Tongue (tissue), 2 donors: Measurements from ENCODE around the gene HIVEP3. TPM values are rescaled to one million over a fixed set of nuclear protein-coding genes. Genes with fewer than 3 reads are reported as not detected.

Experiments
- DNase-seq: peaks from one replicate; pipeline ENCODE4 v3.0.0-alpha.2; 2015
- total RNA-seq: library from RNA; depleted of rRNA; stranded (reverse); fragments of >200 nt; gene quantifications from one replicate; pipeline ENCODE4 v1.2.3, GENCODE V29; 2014

Gene HIVEP3
- total RNA-seq, 1 donor from 2014 or later = 2.5 TPM

- DNase-seq = peak; percentile 30
These were observed 26.4 kb downstream of the HIVEP3 start for GRCh38 chr1:41892301-41892781.

GRCh38 chr1:41891199-41891896, 27.4 kb downstream of the HIVEP3 start:
- DNase-seq = peak; percentile 37

GRCh38 chr1:41890825-41891198, 27.9 kb downstream of the HIVEP3 start:
- peak; percentile 11 for DNase-seq

GRCh38 chr1:41889506-41890414, 29.0 kb downstream of the HIVEP3 start:
- DNase-seq = no peak

GRCh38 chr1:41888756-41889155, 30.0 kb downstream of the HIVEP3 start:
- DNase-seq = no peak

- DNase-seq = no peak
These were observed 31.4 kb downstream of the HIVEP3 start for GRCh38 chr1:41887365-41887764.

GRCh38 chr1:41884256-41885230, 34.2 kb downstream of the HIVEP3 start:
- DNase-seq = peak; percentile 67

- DNase-seq = no peak
These were observed 35.2 kb downstream of the HIVEP3 start for GRCh38 chr1:41883507-41883906.

- DNase-seq = no peak
These were observed 36.2 kb downstream of the HIVEP3 start for GRCh38 chr1:41882486-41882885.

GRCh38 chr1:41882068-41882477, 36.6 kb downstream of the HIVEP3 start:
- DNase-seq = peak; percentile 66

GRCh38 chr1:41880950-41881885, 37.5 kb downstream of the HIVEP3 start:
- DNase-seq = no peak

- DNase-seq = no peak
These were observed 38.5 kb downstream of the HIVEP3 start for GRCh38 chr1:41880261-41880660.

GRCh38 chr1:41879617-41880016, 39.1 kb downstream of the HIVEP3 start:
- DNase-seq = no peak

GRCh38 chr1:41878911-41879310, 39.8 kb downstream of the HIVEP3 start:
- DNase-seq = no peak

- DNase-seq = no peak
These were observed 40.2 kb downstream of the HIVEP3 start for GRCh38 chr1:41878495-41878894.

GRCh38 chr1:41876576-41877445, 41.9 kb downstream of the HIVEP3 start:
- DNase-seq = peak; percentile 83

- DNase-seq = peak; percentile 46
These were observed 43.2 kb downstream of the HIVEP3 start for GRCh38 chr1:41875487-41875886.

GRCh38 chr1:41874903-41875411, 43.8 kb downstream of the HIVEP3 start:
- no peak for DNase-seq

GRCh38 chr1:41874151-41874719, 44.5 kb downstream of the HIVEP3 start:
- DNase-seq = no peak
